Caki2 (cell line): ENCODE measurements around the gene POLR3H. TPM values are rescaled to one million over a fixed set of nuclear protein-coding genes. Genes with fewer than 3 reads are reported as not detected.

Experiments used
- DNase-seq: peaks from one replicate; pipeline ENCODE4 v3.0.0-alpha.2; 2015; ENCODE audit warnings: low read depth
- in situ Hi-C: cut with HindIII; loops from 2 replicates; pipeline ENCODE4 v1.10.0; 2016; ENCODE audit warnings: low sequenced_read_pairs, low pct_unique_long_range_greater_than_20kb, mixed read lengths
- total RNA-seq: library from RNA; depleted of rRNA; stranded (reverse); fragments of >200 nt; shearing (Covaris generic); gene quantifications from 2 replicates; pipeline ENCODE4 v1.2.3, GENCODE V29; 2014; ENCODE audit warnings: low replicate concordance; rRNA removed

The POLR3H gene
- total RNA-seq, 1 experiment from 2014 or later = 26.0 TPM

DNA sequence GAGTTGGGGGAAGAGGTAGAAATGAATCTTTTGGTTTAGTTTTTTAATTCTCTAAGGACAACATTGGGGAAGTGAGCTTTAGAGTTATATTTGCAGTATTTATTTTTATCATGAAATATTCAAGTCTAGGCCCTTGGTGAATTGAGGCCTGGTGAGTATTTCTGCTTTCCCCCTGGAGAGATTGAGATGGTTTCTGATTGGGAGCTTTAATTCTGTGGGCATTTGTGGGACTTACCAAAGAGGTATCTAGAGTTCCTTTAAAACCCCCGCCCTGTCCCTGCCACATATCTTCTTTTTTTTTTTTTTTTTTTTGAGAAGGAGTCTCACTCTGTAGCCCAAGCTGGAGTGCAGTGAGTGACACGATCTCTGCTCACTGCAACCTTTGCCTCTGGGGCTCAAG lies 65.8 kb downstream of the POLR3H start:
- DNase-seq = no peak
- in situ Hi-C loops = no loop called here

Other genes starting within 250 kb of the POLR3H start
- 64.1 and 83.8 TPM in 2 replicates for gene ZC3H7B, start 242.9 kb downstream of the POLR3H start, total RNA-seq
- 13.5 and 14.2 TPM in 2 replicates for gene TEF, start 162.5 kb downstream of the POLR3H start, total RNA-seq
- gene TOB2, start 97.7 kb downstream of the POLR3H start, total RNA-seq = 24.2 and 30.9 TPM in 2 replicates
- 131 and 134 TPM in 2 replicates for gene PHF5A, start 75.8 kb downstream of the POLR3H start, total RNA-seq
- 117 and 152 TPM in 2 replicates for gene ACO2, start 75.4 kb downstream of the POLR3H start, total RNA-seq
- gene CSDC2, start 16.5 kb upstream of the POLR3H start, total RNA-seq = not detected in 2 replicates
- gene PMM1, start 45.4 kb upstream of the POLR3H start, total RNA-seq = 144 and 154 TPM in 2 replicates
- 40.2 and 58.5 TPM in 2 replicates for gene DESI1, start 76.6 kb upstream of the POLR3H start, total RNA-seq
- 681 and 856 TPM in 2 replicates for gene XRCC6, start 76.8 kb upstream of the POLR3H start, total RNA-seq
- 297 and 305 TPM in 2 replicates for gene SNU13, start 144.4 kb upstream of the POLR3H start, total RNA-seq
- gene MEI1, start 155.0 kb upstream of the POLR3H start, total RNA-seq = 0.87 and 2.6 TPM in 2 replicates